Stimulated activated naive CD8-positive, alpha-beta T cell treated with anti-CD3 and anti-CD28 coated beads, Interleukin-15, amount 100 ng/mL, for 72 hours (primary cell): ENCODE measurements around the gene RBM26.
A peak's percentile ranks its signal among the peaks of the same experiment; 100 is the strongest.

ENCODE experiments used
- ATAC-seq: fragments of 150-1000 bp; cut with Tn5 transposase; 2 replicates; pipeline ENCODE4 v1.10.0; 2021; ENCODE audit warnings: mild to moderate bottlenecking, moderate library complexity
- DNase-seq, 2 donors: peaks; one replicate each; pipeline ENCODE4 v3.0.0; 2021 to 2022
- H3K27ac Mint-ChIP-seq, 2 donors: one replicate each; pipeline ENCODE4 v1.8.0; 2022; ENCODE audit warnings: mild to moderate bottlenecking in 2 of 2, mixed read lengths in 2 of 2, moderate library complexity in 2 of 2
- H3K27me3 Mint-ChIP-seq: one replicate; pipeline ENCODE4 v1.8.0; 2022; ENCODE audit warnings: mixed read lengths
- H3K4me1 Mint-ChIP-seq: one replicate; pipeline ENCODE4 v1.8.0; 2022; ENCODE audit warnings: mild to moderate bottlenecking, mixed read lengths
- H3K4me3 Mint-ChIP-seq, 2 donors: one replicate each; pipeline ENCODE4 v1.8.0; 2022; ENCODE audit warnings: mild to moderate bottlenecking in 2 of 2, mixed read lengths in 2 of 2, moderate library complexity in 1 of 2
- H3K9me3 Mint-ChIP-seq, 2 donors: one replicate each; pipeline ENCODE4 v1.8.0; 2022; ENCODE audit warnings: mixed read lengths in 2 of 2

RBM26 gene, protein sequence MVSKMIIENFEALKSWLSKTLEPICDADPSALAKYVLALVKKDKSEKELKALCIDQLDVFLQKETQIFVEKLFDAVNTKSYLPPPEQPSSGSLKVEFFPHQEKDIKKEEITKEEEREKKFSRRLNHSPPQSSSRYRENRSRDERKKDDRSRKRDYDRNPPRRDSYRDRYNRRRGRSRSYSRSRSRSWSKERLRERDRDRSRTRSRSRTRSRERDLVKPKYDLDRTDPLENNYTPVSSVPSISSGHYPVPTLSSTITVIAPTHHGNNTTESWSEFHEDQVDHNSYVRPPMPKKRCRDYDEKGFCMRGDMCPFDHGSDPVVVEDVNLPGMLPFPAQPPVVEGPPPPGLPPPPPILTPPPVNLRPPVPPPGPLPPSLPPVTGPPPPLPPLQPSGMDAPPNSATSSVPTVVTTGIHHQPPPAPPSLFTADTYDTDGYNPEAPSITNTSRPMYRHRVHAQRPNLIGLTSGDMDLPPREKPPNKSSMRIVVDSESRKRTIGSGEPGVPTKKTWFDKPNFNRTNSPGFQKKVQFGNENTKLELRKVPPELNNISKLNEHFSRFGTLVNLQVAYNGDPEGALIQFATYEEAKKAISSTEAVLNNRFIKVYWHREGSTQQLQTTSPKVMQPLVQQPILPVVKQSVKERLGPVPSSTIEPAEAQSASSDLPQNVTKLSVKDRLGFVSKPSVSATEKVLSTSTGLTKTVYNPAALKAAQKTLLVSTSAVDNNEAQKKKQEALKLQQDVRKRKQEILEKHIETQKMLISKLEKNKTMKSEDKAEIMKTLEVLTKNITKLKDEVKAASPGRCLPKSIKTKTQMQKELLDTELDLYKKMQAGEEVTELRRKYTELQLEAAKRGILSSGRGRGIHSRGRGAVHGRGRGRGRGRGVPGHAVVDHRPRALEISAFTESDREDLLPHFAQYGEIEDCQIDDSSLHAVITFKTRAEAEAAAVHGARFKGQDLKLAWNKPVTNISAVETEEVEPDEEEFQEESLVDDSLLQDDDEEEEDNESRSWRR

GRCh38 chr13:79405831-79406596 lies at the start of gene RBM26:
RBM26 (minus strand) TSS chr13:79406255; CDS start chr13:79405774, 481 bp downstream.
- ATAC-seq (peak; percentile 88), DNase-seq (peak; percentile 93 to 94)
- no peaks in the 10 kb centered on the region for H3K9me3 Mint-ChIP-seq
- H3K27me3 Mint-ChIP-seq: no peaks in the 10 kb centered on the region
- peak within 1 kb of the TSS; percentile 82 to 90 for H3K4me3 Mint-ChIP-seq
- peaks cover 38% of the 10 kb centered on the region for H3K4me1 Mint-ChIP-seq
- H3K27ac Mint-ChIP-seq: peak within 1 kb of the TSS; percentile 96 to 98

GRCh38 chr13:79455331-79455730 lies 49.3 kb upstream of the RBM26 start:
- peaks cover 61% of the 10 kb centered on the region for H3K4me1 Mint-ChIP-seq
- H3K27ac Mint-ChIP-seq: no peak overlapping the region
- no peak overlapping the region for H3K4me3 Mint-ChIP-seq
- H3K9me3 Mint-ChIP-seq: no peaks in the 10 kb centered on the region
- ATAC-seq (no peak), DNase-seq (no peak)
- H3K27me3 Mint-ChIP-seq: peaks cover 7% of the 10 kb centered on the region

DNA sequence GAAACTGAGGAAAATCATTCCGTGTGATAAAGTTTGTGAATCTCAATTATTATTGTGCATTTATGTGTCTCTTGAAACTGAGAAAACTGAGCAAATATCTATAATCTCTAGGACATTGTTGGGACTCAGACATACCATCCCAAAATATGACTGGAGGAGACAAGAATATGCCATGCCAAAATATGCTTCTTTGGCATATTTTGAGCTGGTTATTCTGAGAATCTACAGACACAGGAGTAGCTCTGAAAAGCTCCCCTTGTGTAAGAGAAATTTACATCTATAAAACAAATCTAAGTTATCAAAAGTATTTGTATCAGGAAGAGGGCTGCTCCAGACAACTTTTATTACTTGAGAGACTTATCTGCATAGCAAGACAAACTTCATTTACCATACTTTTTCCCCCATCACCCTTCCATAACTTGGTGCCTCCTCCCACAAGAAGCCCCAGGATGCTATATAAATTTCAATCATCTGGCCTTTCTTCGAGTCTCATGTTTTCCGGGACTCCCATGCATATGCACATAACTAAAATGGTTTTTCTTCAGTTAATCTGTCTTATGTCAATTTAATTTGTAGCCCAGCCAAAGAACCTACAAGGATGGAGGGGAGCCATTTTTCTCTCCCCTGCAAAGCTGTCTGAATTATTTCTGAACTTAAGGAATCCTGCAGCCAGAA lies 46.3 kb upstream of the RBM26 start:
- H3K27ac Mint-ChIP-seq: peak overlapping the region in 1 of 2 donors; percentile 88
- ATAC-seq: no peak
- H3K4me3 Mint-ChIP-seq: peak overlapping the region in 1 of 2 donors; percentile 62
- H3K4me1 Mint-ChIP-seq: peaks cover 68% of the 10 kb centered on the region
- no peak for DNase-seq
- peaks cover 6% of the 10 kb centered on the region for H3K27me3 Mint-ChIP-seq
- no peaks in the 10 kb centered on the region for H3K9me3 Mint-ChIP-seq

- H3K4me1 Mint-ChIP-seq: peaks cover 72% of the 10 kb centered on the region
- peaks cover 9% of the 10 kb centered on the region for H3K27me3 Mint-ChIP-seq
- peak overlapping the region; percentile 62 to 73 for H3K4me3 Mint-ChIP-seq
- H3K27ac Mint-ChIP-seq: peak overlapping the region; percentile 85 to 88
- DNase-seq: peak; percentile 86 to 95
- ATAC-seq: peak; percentile 100
- H3K9me3 Mint-ChIP-seq: no peaks in the 10 kb centered on the region
Observed at GRCh38 chr13:79451500-79451962, 45.5 kb upstream of the RBM26 start.

- H3K27me3 Mint-ChIP-seq: peaks cover 9% of the 10 kb centered on the region
- peak overlapping the region in 1 of 2 donors; percentile 87 for H3K27ac Mint-ChIP-seq
- H3K4me1 Mint-ChIP-seq: peaks cover 86% of the 10 kb centered on the region
- peak overlapping the region; percentile 25 to 40 for H3K4me3 Mint-ChIP-seq
- DNase-seq (peak in 1 of 2 donors; percentile 43), ATAC-seq (peak; percentile 25)
- no peaks in the 10 kb centered on the region for H3K9me3 Mint-ChIP-seq
Observed at GRCh38 chr13:79450110-79450509, 44.1 kb upstream of the RBM26 start.

DNA sequence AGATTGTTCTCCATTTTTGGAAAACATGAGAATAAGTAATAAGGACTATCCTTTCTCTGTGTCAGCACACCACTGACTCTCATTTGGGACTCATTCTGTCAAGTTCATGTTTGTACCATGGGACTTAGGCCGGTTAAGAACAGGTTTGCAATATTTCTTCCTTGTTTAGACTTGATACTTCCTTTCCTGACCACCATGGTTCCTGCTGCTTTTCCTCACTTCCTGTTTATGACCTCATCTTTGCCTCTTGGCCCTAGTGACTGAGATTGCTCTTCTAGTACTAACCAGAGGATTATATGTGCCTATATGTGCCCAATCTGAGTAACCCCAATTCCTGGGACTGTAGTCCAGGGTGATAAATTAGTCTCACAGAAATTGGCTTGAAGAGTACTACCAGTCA lies 42.4 kb upstream of the RBM26 start:
- peaks cover 9% of the 10 kb centered on the region for H3K27me3 Mint-ChIP-seq
- no peaks in the 10 kb centered on the region for H3K9me3 Mint-ChIP-seq
- no peak for ATAC-seq
- no peak for DNase-seq
- H3K4me3 Mint-ChIP-seq: no peak overlapping the region
- peaks cover 80% of the 10 kb centered on the region for H3K4me1 Mint-ChIP-seq
- no peak overlapping the region for H3K27ac Mint-ChIP-seq

GRCh38 chr13:79447741-79448140 lies 41.7 kb upstream of the RBM26 start:
- Mint-ChIP-seq H3K4me3 (no peak overlapping the region), H3K9me3 (no peaks in the 10 kb centered on the region), H3K27me3 (peaks cover 9% of the 10 kb centered on the region), H3K27ac (no peak overlapping the region), H3K4me1 (peaks cover 73% of the 10 kb centered on the region)
- DNase-seq (no peak), ATAC-seq (no peak)

- H3K27ac Mint-ChIP-seq: no peak overlapping the region
- peaks cover 9% of the 10 kb centered on the region for H3K27me3 Mint-ChIP-seq
- peaks cover 67% of the 10 kb centered on the region for H3K4me1 Mint-ChIP-seq
- no peak overlapping the region for H3K4me3 Mint-ChIP-seq
- DNase-seq: no peak
- ATAC-seq: no peak
- no peaks in the 10 kb centered on the region for H3K9me3 Mint-ChIP-seq
Observed at GRCh38 chr13:79447141-79447540, 41.1 kb upstream of the RBM26 start.

- no peak for DNase-seq
- Mint-ChIP-seq H3K4me3 (peak overlapping the region; percentile 30 to 35), H3K4me1 (peaks cover 57% of the 10 kb centered on the region), H3K27ac (peak overlapping the region in 1 of 2 donors; percentile 60), H3K27me3 (peaks cover 9% of the 10 kb centered on the region), H3K9me3 (no peaks in the 10 kb centered on the region)
- ATAC-seq: peak; percentile 60
Observed at GRCh38 chr13:79445968-79446645, 40.1 kb upstream of the RBM26 start.

- peaks cover 6% of the 10 kb centered on the region for H3K27me3 Mint-ChIP-seq
- no peaks in the 10 kb centered on the region for H3K9me3 Mint-ChIP-seq
- ATAC-seq: no peak
- no peak for DNase-seq
- H3K4me3 Mint-ChIP-seq: no peak overlapping the region
- H3K4me1 Mint-ChIP-seq: peaks cover 26% of the 10 kb centered on the region
- no peak overlapping the region for H3K27ac Mint-ChIP-seq
Observed at GRCh38 chr13:79442706-79443105, 36.7 kb upstream of the RBM26 start.

DNA sequence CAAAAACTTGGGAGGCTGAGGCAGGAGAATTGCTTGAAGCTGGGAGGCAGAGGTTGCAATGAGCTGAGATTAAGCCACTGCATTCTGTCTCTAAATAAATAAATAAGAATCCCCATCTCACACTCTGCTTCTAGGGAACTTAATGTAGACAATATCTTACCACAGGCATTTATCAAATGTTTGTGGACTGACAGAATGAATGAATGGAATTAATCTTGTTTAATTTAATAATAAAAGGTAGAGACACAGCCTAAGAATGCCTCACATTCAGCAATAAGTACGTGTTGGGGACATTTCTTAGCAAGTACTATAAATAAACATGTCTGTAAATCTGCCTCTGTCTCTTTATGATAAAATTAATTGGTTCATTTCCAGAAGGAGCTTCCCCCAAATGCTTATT lies 36.2 kb upstream of the RBM26 start:
- Mint-ChIP-seq H3K27ac (no peak overlapping the region), H3K9me3 (no peaks in the 10 kb centered on the region), H3K4me1 (peaks cover 21% of the 10 kb centered on the region), H3K27me3 (peaks cover under 1% of the 10 kb centered on the region), H3K4me3 (no peak overlapping the region)
- ATAC-seq (no peak), DNase-seq (no peak)

- no peaks in the 10 kb centered on the region for H3K27me3 Mint-ChIP-seq
- no peak overlapping the region for H3K27ac Mint-ChIP-seq
- H3K4me1 Mint-ChIP-seq: peaks cover 9% of the 10 kb centered on the region
Observed at GRCh38 chr13:79440958-79441528, 35.0 kb upstream of the RBM26 start.

GRCh38 chr13:79439275-79439674 lies 33.2 kb upstream of the RBM26 start:
- Mint-ChIP-seq H3K4me3 (no peak overlapping the region), H3K27ac (no peak overlapping the region), H3K4me1 (peaks cover 11% of the 10 kb centered on the region), H3K27me3 (no peaks in the 10 kb centered on the region), H3K9me3 (no peaks in the 10 kb centered on the region)
- DNase-seq: no peak
- ATAC-seq: no peak

More at GRCh38 chr13:79440958-79441528, 35.0 kb upstream of the RBM26 start:
- H3K9me3 Mint-ChIP-seq: no peaks in the 10 kb centered on the region
- no peak overlapping the region for H3K4me3 Mint-ChIP-seq
- ATAC-seq: no peak
- no peak for DNase-seq

GRCh38 chr13:79435561-79435990 lies 29.5 kb upstream of the RBM26 start:
- ATAC-seq: no peak
- Mint-ChIP-seq H3K4me1 (peaks cover 13% of the 10 kb centered on the region), H3K27me3 (no peaks in the 10 kb centered on the region), H3K4me3 (no peak overlapping the region), H3K9me3 (peaks cover 0 to 4% of the 10 kb centered on the region in 2 donors), H3K27ac (no peak overlapping the region)
- no peak for DNase-seq
